GM19023 (cell line): ENCODE measurements around the gene PTGFRN.
"Not testable (repeated sequence)": the region's sequence is repeated elsewhere in the genome, so short reads cannot be mapped to it uniquely, and the experiment has no call there.

Experiments
- ATAC-seq: cut with Tn5 transposase; IDR thresholded peaks from one replicate; pipeline ENCODE4 v1.9.1; 2021; ENCODE audit warnings: mild to moderate bottlenecking, moderate library complexity; ENCODE audit not compliant: unreplicated experiment

PTGFRN gene

DNA sequence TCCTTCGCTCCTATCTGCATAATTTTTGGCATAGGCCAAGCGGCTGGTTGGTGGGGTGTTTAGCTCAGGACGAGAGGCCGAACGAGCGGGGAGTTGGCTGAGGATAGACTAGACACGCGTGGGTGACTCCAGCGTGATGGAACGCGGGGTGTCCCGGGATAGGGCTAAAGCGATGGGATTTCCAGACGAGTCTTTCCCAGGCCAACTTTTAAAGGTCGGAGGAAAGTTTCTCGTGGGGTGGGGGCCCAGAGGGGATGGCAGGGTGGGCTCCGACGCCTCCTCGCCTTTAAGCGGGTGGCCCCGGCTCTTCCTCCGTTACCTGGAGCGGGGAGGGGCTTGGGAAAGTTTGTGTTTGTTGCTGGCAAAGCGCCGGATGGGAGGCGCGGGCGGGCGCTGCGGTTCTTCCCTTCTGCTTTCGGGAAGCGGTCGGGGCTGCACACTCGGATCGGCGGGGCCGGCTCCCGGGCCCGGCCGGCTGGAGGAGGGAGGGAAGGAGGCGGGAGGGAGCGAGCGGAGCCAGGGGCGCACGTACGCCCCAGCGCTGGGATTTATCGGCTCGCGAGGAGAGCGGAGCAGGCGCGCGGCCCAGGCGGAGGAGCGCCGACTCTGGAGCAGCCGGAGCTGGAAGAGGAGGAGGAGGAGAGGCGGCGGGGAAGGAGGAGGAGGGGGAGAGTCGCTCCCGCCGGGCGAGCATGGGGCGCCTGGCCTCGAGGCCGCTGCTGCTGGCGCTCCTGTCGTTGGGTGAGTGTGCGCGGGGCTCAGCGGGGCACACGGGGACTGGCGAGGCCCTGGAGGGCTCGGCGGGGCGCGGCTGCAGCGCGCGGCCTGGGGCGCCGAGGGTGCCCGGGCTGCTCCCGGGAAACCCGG, at the start of gene PTGFRN:
TSS of gene PTGFRN (plus strand) at position 405 of the 867 bp plus-strand sequence. CDS start at position 693, 288 bp downstream.
- no peak for ATAC-seq

DNA sequence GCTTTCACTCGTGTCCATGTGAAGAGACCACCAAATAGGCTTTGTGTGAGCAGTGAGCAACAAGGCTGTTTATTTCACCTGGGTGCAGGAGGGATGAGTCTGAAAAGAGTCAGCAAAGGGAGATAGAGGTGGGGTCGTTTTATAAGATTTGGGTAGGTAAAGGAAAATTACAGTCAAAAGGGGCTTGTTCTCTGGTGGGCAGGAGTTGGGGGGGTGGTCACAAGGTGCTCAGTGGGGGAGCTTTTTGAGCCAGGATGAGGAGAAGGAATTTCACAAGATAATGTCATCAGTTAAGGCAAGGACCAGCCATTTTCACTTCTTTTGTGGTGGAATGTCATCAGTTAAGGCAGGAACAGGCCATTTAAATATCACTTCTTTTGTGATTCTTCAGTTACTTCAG, 49.5 kb upstream of the PTGFRN start:
- not testable (repeated sequence) for ATAC-seq

DNA sequence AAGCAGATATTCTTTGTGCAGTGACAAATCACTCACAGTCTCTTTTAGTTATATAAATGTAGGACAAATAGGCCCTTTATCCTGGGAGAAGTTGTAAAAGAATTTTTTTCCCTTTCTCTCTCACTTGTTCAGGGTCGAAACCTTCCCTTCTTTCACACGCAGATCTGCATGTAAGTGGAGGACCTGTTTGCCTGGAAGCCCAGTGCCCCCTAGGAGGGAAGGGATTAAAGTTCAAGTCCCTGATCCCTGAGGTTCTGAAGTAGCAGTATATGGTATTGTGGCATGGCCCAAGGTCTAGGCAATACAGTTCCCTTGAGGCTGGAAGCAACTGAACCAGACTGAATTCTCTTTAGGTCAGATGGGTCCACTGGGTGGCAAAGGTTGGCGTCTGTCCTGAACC, 48.6 kb upstream of the PTGFRN start:
- no peak for ATAC-seq

- ATAC-seq = not testable (repeated sequence)
These were observed 46.7 kb upstream of the PTGFRN start for GRCh38 chr1:116863031-116863430.

DNA sequence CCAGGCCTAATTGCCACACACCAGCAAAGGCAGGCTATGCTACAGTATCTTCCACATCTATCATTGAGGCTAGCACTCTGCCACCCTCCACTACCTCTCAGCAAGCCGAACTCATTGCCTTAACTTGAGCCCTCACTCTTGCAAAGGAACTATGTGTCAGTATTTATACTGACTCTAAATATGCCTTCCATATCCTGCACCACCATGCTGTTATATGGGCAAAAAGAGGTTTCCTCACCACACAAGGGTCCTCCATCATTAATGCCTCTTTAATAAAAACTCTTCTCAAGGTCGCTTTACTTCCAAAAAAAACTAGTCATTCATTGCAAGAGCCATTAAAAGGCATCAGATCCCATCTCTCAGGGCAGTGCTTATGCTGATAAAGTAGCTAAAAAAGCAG, 43.2 kb upstream of the PTGFRN start:
- not testable (repeated sequence) for ATAC-seq

- no peak for ATAC-seq
These were observed 41.3 kb upstream of the PTGFRN start for GRCh38 chr1:116868385-116868784.

DNA sequence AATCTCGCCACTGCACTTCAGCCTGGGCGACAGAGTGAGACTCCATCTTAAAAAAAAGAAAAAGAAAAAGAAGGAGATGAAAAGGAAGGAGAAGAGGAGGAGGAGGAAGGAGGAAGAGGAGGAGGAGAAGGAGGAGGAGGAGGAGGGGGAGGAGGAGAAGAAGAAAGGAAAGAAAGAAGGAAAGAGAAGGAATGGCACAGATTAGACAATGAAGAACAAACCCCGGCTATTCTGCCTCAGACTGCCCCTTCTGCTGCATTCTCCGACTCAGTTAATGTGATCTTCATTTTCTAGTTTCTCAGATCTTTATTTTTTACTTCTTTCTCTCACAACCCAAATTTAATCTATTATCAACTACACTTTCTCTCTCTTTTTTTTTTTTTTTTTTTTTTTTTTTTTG, 40.1 kb upstream of the PTGFRN start:
- no peak for ATAC-seq

GRCh38 chr1:116870300-116870699, 39.4 kb upstream of the PTGFRN start:
- ATAC-seq = no peak

DNA sequence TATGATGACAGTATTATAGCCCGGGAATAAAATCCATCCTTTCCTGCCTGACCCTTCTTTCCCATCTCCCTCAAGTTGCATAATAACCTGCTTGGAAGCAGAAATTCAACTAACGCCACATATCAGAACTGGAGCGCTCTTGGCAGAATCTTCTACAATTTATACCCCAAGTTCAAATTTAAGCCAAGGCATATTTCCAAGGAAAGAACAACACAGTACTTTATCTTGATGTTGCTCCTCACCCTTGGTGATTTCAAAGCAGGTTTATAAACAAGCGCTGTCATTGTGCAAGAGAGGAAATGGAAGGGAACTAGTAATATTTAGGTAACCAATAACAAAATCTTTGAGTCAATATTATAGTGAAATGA, 38.0 kb upstream of the PTGFRN start:
- no peak for ATAC-seq

- ATAC-seq = no peak
These were observed 35.9 kb upstream of the PTGFRN start for GRCh38 chr1:116873680-116874271.

DNA sequence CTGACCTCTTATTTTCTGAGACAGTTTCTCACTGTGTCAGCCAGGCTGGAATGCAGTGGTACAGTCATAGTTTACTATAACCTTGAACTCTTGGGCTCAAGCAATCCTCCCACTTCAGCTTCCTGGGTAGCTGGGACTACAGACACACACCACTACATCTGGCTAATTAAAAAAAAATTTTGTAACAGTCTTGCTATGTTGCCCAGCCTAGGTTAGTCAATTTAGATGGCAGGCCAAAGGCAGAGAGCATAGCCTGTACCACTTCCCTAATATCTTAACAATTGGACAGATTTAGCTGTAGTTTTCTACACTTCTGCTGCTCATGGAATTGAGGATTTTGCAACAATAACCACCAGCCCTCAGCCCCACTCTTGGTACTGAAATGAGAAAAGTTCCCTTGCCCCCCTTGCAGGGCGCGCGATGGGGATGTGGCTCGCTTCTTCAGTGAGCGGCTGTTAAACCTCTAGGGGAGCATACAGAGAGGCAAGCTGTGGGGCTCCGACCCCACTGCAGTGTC, 34.9 kb upstream of the PTGFRN start:
- ATAC-seq = no peak

- ATAC-seq = no peak
These were observed 34.3 kb upstream of the PTGFRN start for GRCh38 chr1:116875391-116875790.

GRCh38 chr1:116875946-116876345, 33.8 kb upstream of the PTGFRN start:
- ATAC-seq = not testable (repeated sequence)

GRCh38 chr1:116877141-116877818, 32.4 kb upstream of the PTGFRN start:
- no peak for ATAC-seq

- ATAC-seq = peak; percentile 57
These were observed 30.8 kb upstream of the PTGFRN start for GRCh38 chr1:116878804-116879477.

- no peak for ATAC-seq
These were observed 30.1 kb upstream of the PTGFRN start for GRCh38 chr1:116879478-116880133.

- ATAC-seq = no peak
These were observed 28.8 kb upstream of the PTGFRN start for GRCh38 chr1:116880917-116881316.

DNA sequence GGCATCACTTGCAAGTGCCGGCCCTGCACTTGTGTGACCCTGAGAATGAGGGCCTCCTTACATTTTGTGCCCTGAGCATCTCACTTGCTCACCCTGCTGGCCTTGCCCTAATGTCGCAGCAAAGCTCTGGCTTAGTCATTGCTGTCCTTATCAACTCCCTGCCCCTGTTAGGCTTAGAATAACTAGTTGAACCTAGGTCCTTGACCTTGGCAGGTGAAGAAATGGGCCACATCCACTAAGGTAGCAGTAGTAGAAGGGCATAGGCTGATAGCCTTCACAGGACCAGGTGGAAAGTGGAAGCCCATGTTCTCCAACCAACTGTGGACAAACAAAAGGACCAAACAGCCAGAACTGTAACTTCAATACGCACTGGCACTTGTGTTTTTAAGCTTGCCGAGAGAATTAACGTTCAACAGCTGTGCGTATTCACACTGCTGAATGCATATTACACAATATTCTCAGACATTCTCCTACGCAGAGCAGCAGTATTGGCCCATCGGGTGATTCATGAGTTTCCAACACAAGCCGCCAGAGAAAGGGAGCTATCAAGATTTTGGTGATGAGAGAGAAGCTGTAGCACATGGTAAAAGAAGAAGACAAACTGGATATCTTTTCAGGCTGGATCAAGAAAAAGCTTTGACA, 27.7 kb upstream of the PTGFRN start:
- ATAC-seq = no peak

DNA sequence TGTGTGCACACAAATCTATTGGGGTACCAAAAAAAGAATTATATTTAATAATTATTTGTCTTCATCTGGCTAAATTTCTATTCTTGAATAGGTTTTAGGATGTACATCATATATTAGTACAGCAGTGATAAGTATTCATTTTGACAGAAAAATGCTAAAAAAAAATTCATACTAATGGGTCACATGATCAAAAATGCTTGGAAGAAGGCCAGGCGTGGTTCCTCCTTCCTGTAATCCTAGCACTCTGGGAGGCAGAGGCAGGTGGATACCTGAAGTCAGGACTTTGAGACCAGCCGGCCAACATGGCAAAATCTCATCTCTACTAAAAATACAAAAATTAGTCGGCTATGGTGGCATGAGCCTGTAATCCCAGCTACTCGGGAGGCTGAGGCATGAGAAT, 26.9 kb upstream of the PTGFRN start:
- no peak for ATAC-seq

DNA sequence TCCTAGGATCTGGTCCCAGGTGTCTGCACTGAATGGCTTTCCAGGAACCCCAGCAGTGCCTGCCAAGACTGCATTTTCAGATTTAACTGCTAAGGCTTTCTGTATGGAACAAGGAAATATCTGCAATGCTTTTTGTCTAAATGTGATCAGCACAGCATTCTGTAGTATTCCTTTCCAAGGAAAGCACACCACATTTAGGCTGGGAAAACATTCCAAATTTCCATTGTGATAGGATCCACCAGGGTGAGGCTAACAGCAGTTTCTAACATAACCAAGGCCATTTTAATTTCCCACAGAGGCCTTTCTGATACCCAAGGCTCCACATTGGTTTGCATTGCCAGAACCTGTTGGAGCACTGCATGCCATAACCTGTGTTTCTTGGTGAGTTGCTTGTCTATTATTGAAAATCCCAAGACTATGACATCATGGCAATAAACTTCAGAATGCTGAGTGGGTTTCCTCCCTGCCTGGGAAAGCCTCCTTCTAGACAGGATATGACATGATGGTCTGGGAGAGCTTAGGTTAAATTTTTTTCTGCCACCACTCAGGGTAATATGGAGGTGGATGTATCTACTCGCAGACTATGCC, 23.3 kb upstream of the PTGFRN start:
- ATAC-seq = no peak
